ENCODE results near the gene LIG4.

GRCh38 chr13:108195146-108195545 is 20.2 kb downstream of the LIG4 start:
- TF ChIP-seq RFX5 (IDR thresholded peaks at IDR 0.05; ENCODE audit: low read depth, low read length) (no peak), TEAD4 (IDR thresholded peaks at IDR 0.05; ENCODE audit: low read length) (no peak), TEAD4 (CRISPR knock-in tag; IDR thresholded peaks at IDR 0.05; ENCODE audit: borderline replicate concordance) (no peak), SP1 (CRISPR knock-in tag; IDR thresholded peaks at IDR 0.05) (no peak)
